HG03378 (cell line): ENCODE measurements around the gene FNBP1L.
"Not testable (repeated sequence)": the region's sequence is repeated elsewhere in the genome, so short reads cannot be mapped to it uniquely, and the experiment has no call there.

Experiments used
- ATAC-seq: cut with Tn5 transposase; IDR thresholded peaks from one replicate; pipeline ENCODE4 v1.9.1; 2021; ENCODE audit warnings: mild to moderate bottlenecking, moderate library complexity; ENCODE audit not compliant: unreplicated experiment

Gene FNBP1L

GRCh38 chr1:93588206-93588605, 140.3 kb downstream of the FNBP1L start:
- no peak for ATAC-seq

GRCh38 chr1:93588955-93589354, 141.0 kb downstream of the FNBP1L start:
- ATAC-seq: no peak

GRCh38 chr1:93591291-93591675, 143.4 kb downstream of the FNBP1L start:
- not testable (repeated sequence) for ATAC-seq

- ATAC-seq: no peak
Measured at GRCh38 chr1:93591676-93592550, 144.0 kb downstream of the FNBP1L start.

GRCh38 chr1:93592551-93592949, 144.6 kb downstream of the FNBP1L start:
- ATAC-seq: no peak

GRCh38 chr1:93593854-93594602, 146.1 kb downstream of the FNBP1L start:
- no peak for ATAC-seq

- ATAC-seq: no peak
Measured at GRCh38 chr1:93594603-93594880, 146.6 kb downstream of the FNBP1L start.

- no peak for ATAC-seq
Measured at GRCh38 chr1:93595266-93595665, 147.3 kb downstream of the FNBP1L start.

- no peak for ATAC-seq
Measured at GRCh38 chr1:93595743-93596142, 147.8 kb downstream of the FNBP1L start.

- no peak for ATAC-seq
Measured at GRCh38 chr1:93596329-93597089, 148.6 kb downstream of the FNBP1L start.

- no peak for ATAC-seq
Measured at GRCh38 chr1:93597709-93598108, 149.8 kb downstream of the FNBP1L start.

- no peak for ATAC-seq
Measured at GRCh38 chr1:93598396-93598795, 150.5 kb downstream of the FNBP1L start.

GRCh38 chr1:93598861-93599439, 151.0 kb downstream of the FNBP1L start:
- no peak for ATAC-seq

- no peak for ATAC-seq
Measured at GRCh38 chr1:93599479-93599878, 151.6 kb downstream of the FNBP1L start.

GRCh38 chr1:93600663-93601062, 152.7 kb downstream of the FNBP1L start:
- no peak for ATAC-seq

GRCh38 chr1:93601686-93602085, 153.8 kb downstream of the FNBP1L start:
- ATAC-seq: no peak

- no peak for ATAC-seq
Measured at GRCh38 chr1:93602101-93602500, 154.2 kb downstream of the FNBP1L start.

- ATAC-seq: no peak
Measured at GRCh38 chr1:93603106-93603505, 155.2 kb downstream of the FNBP1L start.

- no peak for ATAC-seq
Measured at GRCh38 chr1:93603601-93604000, 155.7 kb downstream of the FNBP1L start.
